GM19324 (cell line): ENCODE results near the gene RAPGEF2.
"Not testable (repeated sequence)": the region's sequence is repeated elsewhere in the genome, so short reads cannot be mapped to it uniquely, and the experiment has no call there.

Source experiments
- ATAC-seq: cut with Tn5 transposase; IDR thresholded peaks from one replicate; pipeline ENCODE4 v1.9.1; 2021; ENCODE audit warnings: mild to moderate bottlenecking, moderate library complexity; ENCODE audit not compliant: unreplicated experiment, low FRiP score

RAPGEF2 gene

GRCh38 chr4:159290321-159291030 lies 187.6 kb downstream of the RAPGEF2 start:
- ATAC-seq, result no peak

GRCh38 chr4:159291176-159291575 lies 188.3 kb downstream of the RAPGEF2 start:
- no peak for ATAC-seq

- no peak for ATAC-seq
These were observed 189.4 kb downstream of the RAPGEF2 start for GRCh38 chr4:159292137-159292896.

GRCh38 chr4:159293811-159294515 lies 191.1 kb downstream of the RAPGEF2 start:
- ATAC-seq, result no peak

- ATAC-seq, result no peak
These were observed 193.2 kb downstream of the RAPGEF2 start for GRCh38 chr4:159296061-159296460.

- no peak for ATAC-seq
These were observed 194.2 kb downstream of the RAPGEF2 start for GRCh38 chr4:159297091-159297490.

- peak; percentile 52 for ATAC-seq
These were observed 195.6 kb downstream of the RAPGEF2 start for GRCh38 chr4:159298502-159298901.

- no peak for ATAC-seq
These were observed 200.6 kb downstream of the RAPGEF2 start for GRCh38 chr4:159303435-159303834.

GRCh38 chr4:159305129-159305528 lies 202.2 kb downstream of the RAPGEF2 start:
- ATAC-seq, result no peak

GRCh38 chr4:159307929-159308328 lies 205.1 kb downstream of the RAPGEF2 start:
- ATAC-seq, result no peak

- no peak for ATAC-seq
These were observed 205.9 kb downstream of the RAPGEF2 start for GRCh38 chr4:159308566-159309340.

- ATAC-seq, result no peak
These were observed 209.4 kb downstream of the RAPGEF2 start for GRCh38 chr4:159312236-159312635.

GRCh38 chr4:159315879-159316278 lies 213.0 kb downstream of the RAPGEF2 start:
- ATAC-seq, result not testable (repeated sequence)

- ATAC-seq, result no peak
These were observed 214.3 kb downstream of the RAPGEF2 start for GRCh38 chr4:159317203-159317602.

- no peak for ATAC-seq
These were observed 216.1 kb downstream of the RAPGEF2 start for GRCh38 chr4:159319027-159319426.

- ATAC-seq, result no peak
These were observed 223.6 kb downstream of the RAPGEF2 start for GRCh38 chr4:159326480-159326879.

- ATAC-seq, result no peak
These were observed 225.9 kb downstream of the RAPGEF2 start for GRCh38 chr4:159328766-159329165.

GRCh38 chr4:159334461-159334860 lies 231.6 kb downstream of the RAPGEF2 start:
- no peak for ATAC-seq

GRCh38 chr4:159337041-159337440 lies 234.2 kb downstream of the RAPGEF2 start:
- no peak for ATAC-seq

GRCh38 chr4:159341522-159341921 lies 238.6 kb downstream of the RAPGEF2 start:
- no peak for ATAC-seq

- ATAC-seq, result no peak
These were observed 239.5 kb downstream of the RAPGEF2 start for GRCh38 chr4:159342374-159342773.
